ENCODE results near the gene FOXP2. TPM values are rescaled to one million over a fixed set of nuclear protein-coding genes. Genes with fewer than 3 reads are reported as not detected.

The FOXP2 gene
- total and polyA plus RNA-seq, 4 donors, result 1.2 to 7.4 (median 5.7) TPM

DNA sequence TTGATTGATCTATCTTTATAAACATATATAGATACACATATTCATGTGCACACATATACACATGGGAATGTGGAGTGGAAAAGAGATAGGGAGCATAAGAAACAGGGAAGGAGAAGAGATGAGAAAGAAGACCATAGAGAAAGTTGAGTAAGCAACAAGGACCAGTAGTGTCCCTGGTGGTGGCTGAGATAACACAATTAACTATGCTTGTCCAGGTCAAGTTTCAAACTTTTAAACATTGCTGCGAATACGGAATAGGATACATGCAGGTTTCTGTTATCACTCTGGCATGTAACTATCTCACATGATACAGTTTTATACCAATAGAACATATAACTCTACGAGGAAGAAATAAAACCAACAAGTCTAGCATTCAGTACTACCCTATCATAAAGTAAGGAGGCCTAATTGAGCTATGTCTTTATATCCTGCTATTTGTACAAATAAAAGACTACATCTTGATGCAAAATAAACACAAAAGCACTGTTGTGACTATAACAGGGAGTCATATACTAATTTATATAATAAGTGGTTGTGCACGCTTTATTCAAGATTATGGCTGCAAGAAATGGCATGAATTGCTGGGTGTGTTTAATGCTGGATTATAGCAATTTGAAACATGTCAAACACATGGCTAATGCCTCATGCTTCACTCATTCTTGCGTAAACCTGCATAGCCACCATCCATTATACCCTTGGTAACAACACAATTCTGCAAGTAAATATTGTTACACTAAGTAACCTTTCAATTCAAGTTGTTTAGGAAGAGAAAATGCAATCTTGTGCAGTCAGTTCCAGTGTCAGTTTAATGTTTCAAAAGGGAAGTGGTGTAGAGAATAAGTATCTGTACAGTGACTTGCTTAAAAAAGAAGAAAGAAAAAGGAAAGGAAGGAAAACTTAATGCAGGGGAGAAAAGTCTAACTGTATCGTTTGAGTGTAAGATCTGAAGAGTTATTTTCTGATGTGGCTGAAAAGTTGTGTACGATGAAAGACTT, 8.2 kb downstream of the FOXP2 start:
- Histone ChIP-seq H3K36me3 (ENCODE audit: control insufficient read depth in 4 of 4, insufficient read depth in 3 of 4, low read depth in 1 of 4, low read length in 3 of 4) (no peaks in the 10 kb centered on the region), H3K4me1 (ENCODE audit: control insufficient read depth in 4 of 4, insufficient read depth in 4 of 4, low read length in 3 of 4) (no peaks in the 10 kb centered on the region), H3K4me3 (ENCODE audit: low read depth in 1 of 3, low read length in 3 of 3) (no peak overlapping the region), H3K9me3 (ENCODE audit: control insufficient read depth in 4 of 4, low read length in 3 of 4) (no peaks in the 10 kb centered on the region), H3K9ac (ENCODE audit: low read depth in 1 of 2, low read length in 2 of 2) (peak overlapping the region in 1 of 2 donors; percentile 18), H3K27ac (ENCODE audit: low read depth in 1 of 2, low read length in 2 of 2) (no peak overlapping the region), H3K27me3 (ENCODE audit: control insufficient read depth in 4 of 4, insufficient read depth in 4 of 4, low read length in 3 of 4) (no peaks in the 10 kb centered on the region)
- DNase-seq (ENCODE audit: low spot score), result no peak
- WGBS, result 84% methylated on average over 7 of the region's 7 CpGs
- TF ChIP-seq RAD21 (IDR thresholded peaks at IDR 0.05) (peak in 1 of 2 donors; percentile 51), YY1 (IDR thresholded peaks at IDR 0.05) (no peak)
- TF ChIP-seq, protein P1, sequence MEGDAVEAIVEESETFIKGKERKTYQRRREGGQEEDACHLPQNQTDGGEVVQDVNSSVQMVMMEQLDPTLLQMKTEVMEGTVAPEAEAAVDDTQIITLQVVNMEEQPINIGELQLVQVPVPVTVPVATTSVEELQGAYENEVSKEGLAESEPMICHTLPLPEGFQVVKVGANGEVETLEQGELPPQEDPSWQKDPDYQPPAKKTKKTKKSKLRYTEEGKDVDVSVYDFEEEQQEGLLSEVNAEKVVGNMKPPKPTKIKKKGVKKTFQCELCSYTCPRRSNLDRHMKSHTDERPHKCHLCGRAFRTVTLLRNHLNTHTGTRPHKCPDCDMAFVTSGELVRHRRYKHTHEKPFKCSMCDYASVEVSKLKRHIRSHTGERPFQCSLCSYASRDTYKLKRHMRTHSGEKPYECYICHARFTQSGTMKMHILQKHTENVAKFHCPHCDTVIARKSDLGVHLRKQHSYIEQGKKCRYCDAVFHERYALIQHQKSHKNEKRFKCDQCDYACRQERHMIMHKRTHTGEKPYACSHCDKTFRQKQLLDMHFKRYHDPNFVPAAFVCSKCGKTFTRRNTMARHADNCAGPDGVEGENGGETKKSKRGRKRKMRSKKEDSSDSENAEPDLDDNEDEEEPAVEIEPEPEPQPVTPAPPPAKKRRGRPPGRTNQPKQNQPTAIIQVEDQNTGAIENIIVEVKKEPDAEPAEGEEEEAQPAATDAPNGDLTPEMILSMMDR (IDR thresholded peaks at IDR 0.05; ENCODE audit: low read depth, low read length, missing input control), result peak; percentile 18

DNA sequence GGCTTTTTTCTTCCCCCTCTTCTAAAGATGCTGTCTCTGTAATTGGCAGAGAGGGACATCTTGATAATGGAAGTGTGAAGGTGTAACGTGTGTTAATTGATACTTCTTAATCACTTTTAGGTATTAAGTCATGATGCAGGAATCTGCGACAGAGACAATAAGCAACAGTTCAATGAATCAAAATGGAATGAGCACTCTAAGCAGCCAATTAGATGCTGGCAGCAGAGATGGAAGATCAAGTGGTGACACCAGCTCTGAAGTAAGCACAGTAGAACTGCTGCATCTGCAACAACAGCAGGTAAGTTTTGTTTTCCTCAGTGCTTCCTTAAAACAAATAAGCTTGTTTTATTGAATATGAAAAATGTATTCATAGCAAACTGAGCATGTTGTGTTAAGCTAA, 11.8 kb downstream of the FOXP2 start:
- no peak overlapping the region for H3K9ac ChIP-seq (ENCODE audit: low read depth in 1 of 2, low read length in 2 of 2)
- H3K9me3 ChIP-seq (ENCODE audit: control insufficient read depth in 4 of 4, low read length in 3 of 4), result no peaks in the 10 kb centered on the region
- no peak overlapping the region for H3K27ac ChIP-seq (ENCODE audit: low read depth in 1 of 2, low read length in 2 of 2)
- H3K27me3 ChIP-seq (ENCODE audit: control insufficient read depth in 4 of 4, insufficient read depth in 4 of 4, low read length in 3 of 4), result no peaks in the 10 kb centered on the region
- H3K36me3 ChIP-seq (ENCODE audit: control insufficient read depth in 4 of 4, insufficient read depth in 3 of 4, low read depth in 1 of 4, low read length in 3 of 4), result no peaks in the 10 kb centered on the region
- 93% methylated on average over 2 of the region's 2 CpGs for WGBS
- no peaks in the 10 kb centered on the region for H3K4me1 ChIP-seq (ENCODE audit: control insufficient read depth in 4 of 4, insufficient read depth in 4 of 4, low read length in 3 of 4)
- DNase-seq (ENCODE audit: low spot score), result no peak
- TF ChIP-seq TAF1 (conservative IDR thresholded peaks at IDR 0.05), result no peak
- TF ChIP-seq EGR1 (IDR thresholded peaks at IDR 0.05; ENCODE audit: low read depth in 2 of 2), result no peak
- TF ChIP-seq GABPA (IDR thresholded peaks at IDR 0.05 in 1 of 2, conservative IDR thresholded peaks at IDR 0.05 in 1 of 2), result no peak
- TF ChIP-seq SP1 (IDR thresholded peaks at IDR 0.05), result no peak
- TF ChIP-seq FOXA2 (IDR thresholded peaks at IDR 0.05), result no peak
- TF ChIP-seq HNF4G (IDR thresholded peaks at IDR 0.05), result no peak
- no peak for TF ChIP-seq HNF4A (conservative IDR thresholded peaks at IDR 0.05)
- TF ChIP-seq, protein P2, sequence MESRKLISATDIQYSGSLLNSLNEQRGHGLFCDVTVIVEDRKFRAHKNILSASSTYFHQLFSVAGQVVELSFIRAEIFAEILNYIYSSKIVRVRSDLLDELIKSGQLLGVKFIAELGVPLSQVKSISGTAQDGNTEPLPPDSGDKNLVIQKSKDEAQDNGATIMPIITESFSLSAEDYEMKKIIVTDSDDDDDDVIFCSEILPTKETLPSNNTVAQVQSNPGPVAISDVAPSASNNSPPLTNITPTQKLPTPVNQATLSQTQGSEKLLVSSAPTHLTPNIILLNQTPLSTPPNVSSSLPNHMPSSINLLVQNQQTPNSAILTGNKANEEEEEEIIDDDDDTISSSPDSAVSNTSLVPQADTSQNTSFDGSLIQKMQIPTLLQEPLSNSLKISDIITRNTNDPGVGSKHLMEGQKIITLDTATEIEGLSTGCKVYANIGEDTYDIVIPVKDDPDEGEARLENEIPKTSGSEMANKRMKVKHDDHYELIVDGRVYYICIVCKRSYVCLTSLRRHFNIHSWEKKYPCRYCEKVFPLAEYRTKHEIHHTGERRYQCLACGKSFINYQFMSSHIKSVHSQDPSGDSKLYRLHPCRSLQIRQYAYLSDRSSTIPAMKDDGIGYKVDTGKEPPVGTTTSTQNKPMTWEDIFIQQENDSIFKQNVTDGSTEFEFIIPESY (IDR thresholded peaks at IDR 0.05), result no peak
- TF ChIP-seq FOXA1 (IDR thresholded peaks at IDR 0.05), result no peak
- TF ChIP-seq YY1 (IDR thresholded peaks at IDR 0.05), result no peak
- TF ChIP-seq, protein P3, sequence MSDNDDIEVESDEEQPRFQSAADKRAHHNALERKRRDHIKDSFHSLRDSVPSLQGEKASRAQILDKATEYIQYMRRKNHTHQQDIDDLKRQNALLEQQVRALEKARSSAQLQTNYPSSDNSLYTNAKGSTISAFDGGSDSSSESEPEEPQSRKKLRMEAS (IDR thresholded peaks at IDR 0.05), result no peak
- TF ChIP-seq, protein P4, sequence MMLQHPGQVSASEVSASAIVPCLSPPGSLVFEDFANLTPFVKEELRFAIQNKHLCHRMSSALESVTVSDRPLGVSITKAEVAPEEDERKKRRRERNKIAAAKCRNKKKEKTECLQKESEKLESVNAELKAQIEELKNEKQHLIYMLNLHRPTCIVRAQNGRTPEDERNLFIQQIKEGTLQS (IDR thresholded peaks at IDR 0.05), result no peak
- no peak for TF ChIP-seq RAD21 (IDR thresholded peaks at IDR 0.05)
- TF ChIP-seq, protein P5, sequence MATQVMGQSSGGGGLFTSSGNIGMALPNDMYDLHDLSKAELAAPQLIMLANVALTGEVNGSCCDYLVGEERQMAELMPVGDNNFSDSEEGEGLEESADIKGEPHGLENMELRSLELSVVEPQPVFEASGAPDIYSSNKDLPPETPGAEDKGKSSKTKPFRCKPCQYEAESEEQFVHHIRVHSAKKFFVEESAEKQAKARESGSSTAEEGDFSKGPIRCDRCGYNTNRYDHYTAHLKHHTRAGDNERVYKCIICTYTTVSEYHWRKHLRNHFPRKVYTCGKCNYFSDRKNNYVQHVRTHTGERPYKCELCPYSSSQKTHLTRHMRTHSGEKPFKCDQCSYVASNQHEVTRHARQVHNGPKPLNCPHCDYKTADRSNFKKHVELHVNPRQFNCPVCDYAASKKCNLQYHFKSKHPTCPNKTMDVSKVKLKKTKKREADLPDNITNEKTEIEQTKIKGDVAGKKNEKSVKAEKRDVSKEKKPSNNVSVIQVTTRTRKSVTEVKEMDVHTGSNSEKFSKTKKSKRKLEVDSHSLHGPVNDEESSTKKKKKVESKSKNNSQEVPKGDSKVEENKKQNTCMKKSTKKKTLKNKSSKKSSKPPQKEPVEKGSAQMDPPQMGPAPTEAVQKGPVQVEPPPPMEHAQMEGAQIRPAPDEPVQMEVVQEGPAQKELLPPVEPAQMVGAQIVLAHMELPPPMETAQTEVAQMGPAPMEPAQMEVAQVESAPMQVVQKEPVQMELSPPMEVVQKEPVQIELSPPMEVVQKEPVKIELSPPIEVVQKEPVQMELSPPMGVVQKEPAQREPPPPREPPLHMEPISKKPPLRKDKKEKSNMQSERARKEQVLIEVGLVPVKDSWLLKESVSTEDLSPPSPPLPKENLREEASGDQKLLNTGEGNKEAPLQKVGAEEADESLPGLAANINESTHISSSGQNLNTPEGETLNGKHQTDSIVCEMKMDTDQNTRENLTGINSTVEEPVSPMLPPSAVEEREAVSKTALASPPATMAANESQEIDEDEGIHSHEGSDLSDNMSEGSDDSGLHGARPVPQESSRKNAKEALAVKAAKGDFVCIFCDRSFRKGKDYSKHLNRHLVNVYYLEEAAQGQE (IDR thresholded peaks at IDR 0.05), result no peak
- TF ChIP-seq RXRA (IDR thresholded peaks at IDR 0.05), result no peak
- no peak for TF ChIP-seq NR2F2 (IDR thresholded peaks at IDR 0.05)
- TF ChIP-seq, protein P1 (IDR thresholded peaks at IDR 0.05; ENCODE audit: low read depth, low read length, missing input control), result no peak
- no peak overlapping the region for H3K4me3 ChIP-seq (ENCODE audit: low read depth in 1 of 3, low read length in 3 of 3)
